Nephron progenitor cell (in vitro differentiated cells): ENCODE measurements around the gene OR10A7.

Experiments used
- DNase-seq: peaks from one replicate; pipeline ENCODE4 v3.0.0; 2021
- H3K27ac Mint-ChIP-seq: 2 replicates; pipeline ENCODE4 v1.8.0; 2021; ENCODE audit warnings: mild to moderate bottlenecking, moderate library complexity, mixed read lengths
- H3K27me3 Mint-ChIP-seq: 2 replicates; pipeline ENCODE4 v1.8.0; 2021; ENCODE audit warnings: mild to moderate bottlenecking, low read depth, mixed read lengths; ENCODE audit not compliant: poor library complexity
- H3K36me3 Mint-ChIP-seq: 2 replicates; pipeline ENCODE4 v1.8.0; 2021; ENCODE audit warnings: low read depth, mixed read lengths
- H3K4me1 Mint-ChIP-seq: 2 replicates; pipeline ENCODE4 v1.8.0; 2021; ENCODE audit warnings: mixed read lengths
- H3K4me3 Mint-ChIP-seq: 2 replicates; pipeline ENCODE4 v1.8.0; 2021; ENCODE audit warnings: mild to moderate bottlenecking, moderate library complexity, mixed read lengths
- H3K9me3 Mint-ChIP-seq: 2 replicates; pipeline ENCODE4 v1.8.0; 2021; ENCODE audit warnings: mild to moderate bottlenecking, moderate library complexity, mixed read lengths
- CTCF ChIP-seq: fragments of 200-600 bp; sonication (generic); IDR thresholded peaks from 2 replicates; pipeline ENCODE4 v1.5.0; 2021; ENCODE audit warnings: antibody characterized with exemption

Gene OR10A7

GRCh38 chr12:55250944-55251343 is 30.1 kb downstream of the OR10A7 start:
- DNase-seq, result no peak
- TF ChIP-seq CTCF, result no peak
- no peaks in the 10 kb centered on the region for H3K36me3 Mint-ChIP-seq

GRCh38 chr12:55253281-55253680 is 32.5 kb downstream of the OR10A7 start:
- Mint-ChIP-seq H3K36me3 (no peaks in the 10 kb centered on the region), H3K27ac (no peak overlapping the region), H3K4me3 (no peak overlapping the region)

More at GRCh38 chr12:55250944-55251343, 30.1 kb downstream of the OR10A7 start:
- Mint-ChIP-seq H3K4me1 (peaks cover 8% of the 10 kb centered on the region), H3K27ac (peak overlapping the region; percentile 43), H3K9me3 (no peaks in the 10 kb centered on the region), H3K27me3 (no peaks in the 10 kb centered on the region), H3K4me3 (no peak overlapping the region)

GRCh38 chr12:55256831-55257230 is 36.0 kb downstream of the OR10A7 start:
- Mint-ChIP-seq H3K4me1 (peaks cover 6% of the 10 kb centered on the region), H3K9me3 (peaks cover 12% of the 10 kb centered on the region), H3K36me3 (no peaks in the 10 kb centered on the region), H3K27me3 (peaks cover 6% of the 10 kb centered on the region), H3K4me3 (no peak overlapping the region), H3K27ac (no peak overlapping the region)
- TF ChIP-seq CTCF, result no peak
- DNase-seq, result no peak

More at GRCh38 chr12:55253281-55253680, 32.5 kb downstream of the OR10A7 start:
- Mint-ChIP-seq H3K4me1 (peaks cover under 1% of the 10 kb centered on the region), H3K27me3 (peaks cover 6% of the 10 kb centered on the region), H3K9me3 (peaks cover 12% of the 10 kb centered on the region)
- no peak for DNase-seq
- no peak for TF ChIP-seq CTCF

- Mint-ChIP-seq H3K9me3 (peaks cover 12% of the 10 kb centered on the region), H3K4me1 (peaks cover 6% of the 10 kb centered on the region), H3K27me3 (peaks cover 6% of the 10 kb centered on the region), H3K36me3 (no peaks in the 10 kb centered on the region), H3K27ac (no peak overlapping the region), H3K4me3 (no peak overlapping the region)
- DNase-seq, result no peak
- no peak for TF ChIP-seq CTCF
Observed at GRCh38 chr12:55258303-55258702, 37.5 kb downstream of the OR10A7 start.
